ENCODE data around the gene LIN37. TPM values are rescaled to one million over a fixed set of nuclear protein-coding genes. Genes with fewer than 3 reads are reported as not detected.

Gene LIN37
- total RNA-seq, 1 experiment from 2014 or later = 23.5 TPM

GRCh38 chr19:35710784-35711723 is 37.3 kb upstream of the LIN37 start:
- Histone ChIP-seq H3K4me3 (ENCODE audit: low read depth in 2 of 2, low read length in 2 of 2) (no peak overlapping the region), H3K9me3 (ENCODE audit: control insufficient read depth, insufficient read depth, low read depth, low read length) (no peaks in the 10 kb centered on the region), H3K36me3 (ENCODE audit: control insufficient read depth, insufficient read depth, low read length) (no peaks in the 10 kb centered on the region), H3K4me1 (ENCODE audit: control insufficient read depth, insufficient read depth, low read length) (peaks cover 9% of the 10 kb centered on the region), H3K27ac (ENCODE audit: low read length) (no peak overlapping the region), H3K27me3 (ENCODE audit: control insufficient read depth, insufficient read depth, low read length) (no peaks in the 10 kb centered on the region)
- ChIA-PET CTCF (interaction anchor here (0.6 kb wide), 1 partner anchor 215 kb away, joined by 7 read pairs; no protein-coding TSS in a partner anchor), POLR2A (no interaction called here)
- TF ChIP-seq, protein P1, sequence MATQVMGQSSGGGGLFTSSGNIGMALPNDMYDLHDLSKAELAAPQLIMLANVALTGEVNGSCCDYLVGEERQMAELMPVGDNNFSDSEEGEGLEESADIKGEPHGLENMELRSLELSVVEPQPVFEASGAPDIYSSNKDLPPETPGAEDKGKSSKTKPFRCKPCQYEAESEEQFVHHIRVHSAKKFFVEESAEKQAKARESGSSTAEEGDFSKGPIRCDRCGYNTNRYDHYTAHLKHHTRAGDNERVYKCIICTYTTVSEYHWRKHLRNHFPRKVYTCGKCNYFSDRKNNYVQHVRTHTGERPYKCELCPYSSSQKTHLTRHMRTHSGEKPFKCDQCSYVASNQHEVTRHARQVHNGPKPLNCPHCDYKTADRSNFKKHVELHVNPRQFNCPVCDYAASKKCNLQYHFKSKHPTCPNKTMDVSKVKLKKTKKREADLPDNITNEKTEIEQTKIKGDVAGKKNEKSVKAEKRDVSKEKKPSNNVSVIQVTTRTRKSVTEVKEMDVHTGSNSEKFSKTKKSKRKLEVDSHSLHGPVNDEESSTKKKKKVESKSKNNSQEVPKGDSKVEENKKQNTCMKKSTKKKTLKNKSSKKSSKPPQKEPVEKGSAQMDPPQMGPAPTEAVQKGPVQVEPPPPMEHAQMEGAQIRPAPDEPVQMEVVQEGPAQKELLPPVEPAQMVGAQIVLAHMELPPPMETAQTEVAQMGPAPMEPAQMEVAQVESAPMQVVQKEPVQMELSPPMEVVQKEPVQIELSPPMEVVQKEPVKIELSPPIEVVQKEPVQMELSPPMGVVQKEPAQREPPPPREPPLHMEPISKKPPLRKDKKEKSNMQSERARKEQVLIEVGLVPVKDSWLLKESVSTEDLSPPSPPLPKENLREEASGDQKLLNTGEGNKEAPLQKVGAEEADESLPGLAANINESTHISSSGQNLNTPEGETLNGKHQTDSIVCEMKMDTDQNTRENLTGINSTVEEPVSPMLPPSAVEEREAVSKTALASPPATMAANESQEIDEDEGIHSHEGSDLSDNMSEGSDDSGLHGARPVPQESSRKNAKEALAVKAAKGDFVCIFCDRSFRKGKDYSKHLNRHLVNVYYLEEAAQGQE (IDR thresholded peaks at IDR 0.05; ENCODE audit: insufficient read depth in 1 of 2, low read depth in 2 of 2, low read length in 1 of 2) = no peak
- TF ChIP-seq POLR2AphosphoS5 (IDR thresholded peaks at IDR 0.05; ENCODE audit: low read depth, low read length) = no peak
- intact Hi-C loops (cut with micrococcal nuclease; ENCODE audit: unreplicated experiment) (loop anchor here (10.0 kb wide), 1 partner anchor 156 kb away; no protein-coding TSS in a partner anchor), in situ Hi-C loops (cut with HindIII; ENCODE audit: low pct_unique_long_range_greater_than_20kb, low sequenced_read_pairs) (no loop called here)
- ATAC-seq (no peak), DNase-seq (ENCODE audit: low read depth, low spot score) (no peak)
- no TSS peak for BruUV-seq (replicated peaks)

- Histone ChIP-seq H3K4me1 (ENCODE audit: control insufficient read depth, insufficient read depth, low read length) (peaks cover 12% of the 10 kb centered on the region), H3K9me3 (ENCODE audit: control insufficient read depth, insufficient read depth, low read depth, low read length) (no peaks in the 10 kb centered on the region), H3K4me3 (ENCODE audit: low read depth in 2 of 2, low read length in 2 of 2) (no peak overlapping the region), H3K27ac (ENCODE audit: low read length) (no peak overlapping the region), H3K36me3 (ENCODE audit: control insufficient read depth, insufficient read depth, low read length) (no peaks in the 10 kb centered on the region; the same call in 1 of the 2 replicates), H3K27me3 (ENCODE audit: control insufficient read depth, insufficient read depth, low read length) (no peaks in the 10 kb centered on the region)
- in situ Hi-C loops (cut with HindIII; ENCODE audit: low pct_unique_long_range_greater_than_20kb, low sequenced_read_pairs) (no loop called here), intact Hi-C loops (cut with micrococcal nuclease; ENCODE audit: unreplicated experiment) (loop anchor here (10.0 kb wide), 1 partner anchor 158 kb away; no protein-coding TSS in a partner anchor)
- no peak for DNase-seq (ENCODE audit: low read depth, low spot score)
- ATAC-seq = no peak
- TF ChIP-seq CTCF (IDR thresholded peaks at IDR 0.05) = no peak
- TF ChIP-seq SIN3A (IDR thresholded peaks at IDR 0.05; ENCODE audit: borderline replicate concordance, insufficient read depth, low read depth, low read length) = no peak
- no peak for TF ChIP-seq POLR2AphosphoS5 (IDR thresholded peaks at IDR 0.05; ENCODE audit: low read depth, low read length)
- TF ChIP-seq, protein P1 (IDR thresholded peaks at IDR 0.05; ENCODE audit: insufficient read depth in 1 of 2, low read depth in 2 of 2, low read length in 1 of 2) = no peak
- TF ChIP-seq TCF7L2 (IDR thresholded peaks at IDR 0.05; ENCODE audit: low read depth, low read length) = no peak
- CTCF ChIA-PET = interaction anchor here (0.7 kb wide), 1 partner anchor 187 kb away, joined by 3 read pairs; no protein-coding TSS in a partner anchor
- POLR2A ChIA-PET = interaction anchor here (0.6 kb wide), 1 partner anchor 11 kb away, joined by 7 read pairs; no protein-coding TSS in a partner anchor
- BruUV-seq (replicated peaks) = no TSS peak
Measured at GRCh38 chr19:35712567-35713505, 35.5 kb upstream of the LIN37 start.

Data from Panc1 (cell line).